ENCODE measurements around the gene PRKCE.

Gene PRKCE

GRCh38 chr2:46188041-46188716, 536.7 kb downstream of the PRKCE start:
- H3K36me3 Mint-ChIP-seq (ENCODE audit: low read depth): peaks cover 1% of the 10 kb centered on the region
- no peak overlapping the region for H3K27ac Mint-ChIP-seq
- H3K9me3 Mint-ChIP-seq: no peaks in the 10 kb centered on the region
- H3K4me1 Mint-ChIP-seq (ENCODE audit: low read depth): peaks cover 15% of the 10 kb centered on the region
- no peak for DNase-seq (ENCODE audit: low spot score)
- no peaks in the 10 kb centered on the region for H3K27me3 Mint-ChIP-seq (ENCODE audit: low read depth)
- H3K4me3 Mint-ChIP-seq: peak overlapping the region; percentile 16

GRCh38 chr2:46193356-46193755, 541.9 kb downstream of the PRKCE start:
- H3K36me3 Mint-ChIP-seq (ENCODE audit: low read depth): no peaks in the 10 kb centered on the region

GRCh38 chr2:46193855-46194254, 542.4 kb downstream of the PRKCE start:
- H3K36me3 Mint-ChIP-seq (ENCODE audit: low read depth): no peaks in the 10 kb centered on the region
- no peaks in the 10 kb centered on the region for H3K9me3 Mint-ChIP-seq
- H3K27ac Mint-ChIP-seq: no peak overlapping the region
- H3K4me3 Mint-ChIP-seq: no peak overlapping the region
- H3K27me3 Mint-ChIP-seq (ENCODE audit: low read depth): no peaks in the 10 kb centered on the region
- DNase-seq (ENCODE audit: low spot score): no peak
- H3K4me1 Mint-ChIP-seq (ENCODE audit: low read depth): peaks cover 15% of the 10 kb centered on the region

More at GRCh38 chr2:46193356-46193755, 541.9 kb downstream of the PRKCE start:
- DNase-seq (ENCODE audit: low spot score): no peak
- peaks cover 18% of the 10 kb centered on the region for H3K4me1 Mint-ChIP-seq (ENCODE audit: low read depth)
- H3K4me3 Mint-ChIP-seq: no peak overlapping the region
- no peaks in the 10 kb centered on the region for H3K27me3 Mint-ChIP-seq (ENCODE audit: low read depth)
- H3K9me3 Mint-ChIP-seq: no peaks in the 10 kb centered on the region
- no peak overlapping the region for H3K27ac Mint-ChIP-seq

GRCh38 chr2:46194856-46195255, 543.4 kb downstream of the PRKCE start:
- no peaks in the 10 kb centered on the region for H3K36me3 Mint-ChIP-seq (ENCODE audit: low read depth)
- no peak for DNase-seq (ENCODE audit: low spot score)
- H3K4me1 Mint-ChIP-seq (ENCODE audit: low read depth): peaks cover 17% of the 10 kb centered on the region
- no peaks in the 10 kb centered on the region for H3K9me3 Mint-ChIP-seq
- no peak overlapping the region for H3K27ac Mint-ChIP-seq
- no peaks in the 10 kb centered on the region for H3K27me3 Mint-ChIP-seq (ENCODE audit: low read depth)
- no peak overlapping the region for H3K4me3 Mint-ChIP-seq

DNA sequence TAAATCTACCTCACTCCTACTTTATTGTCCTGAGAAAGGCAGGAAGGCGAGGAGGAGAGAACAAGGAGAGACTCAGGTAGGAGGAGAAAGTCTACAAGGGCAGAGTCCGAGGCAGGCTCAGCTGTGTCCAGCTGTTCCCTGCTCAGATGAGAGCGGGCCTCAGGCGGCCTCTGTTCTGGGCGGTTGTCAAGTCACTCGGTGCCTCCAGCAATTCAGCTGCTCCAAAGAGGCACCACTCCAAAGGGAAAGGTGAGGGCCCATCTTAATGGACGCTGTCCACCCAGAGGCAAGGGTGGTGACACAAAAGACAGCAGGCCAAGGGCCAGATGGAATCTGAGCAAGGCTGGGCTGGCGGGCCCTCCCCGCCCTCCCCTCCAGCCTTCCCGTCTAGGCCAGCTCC, 544.3 kb downstream of the PRKCE start:
- no peak for DNase-seq (ENCODE audit: low spot score)
- Mint-ChIP-seq H3K4me1 (ENCODE audit: low read depth) (peaks cover 27% of the 10 kb centered on the region), H3K36me3 (ENCODE audit: low read depth) (no peaks in the 10 kb centered on the region), H3K4me3 (no peak overlapping the region), H3K27me3 (ENCODE audit: low read depth) (no peaks in the 10 kb centered on the region), H3K27ac (no peak overlapping the region), H3K9me3 (no peaks in the 10 kb centered on the region)

GRCh38 chr2:46196871-46197462, 545.5 kb downstream of the PRKCE start:
- peak overlapping the region; percentile 24 for H3K27ac Mint-ChIP-seq

GRCh38 chr2:46197672-46198071, 546.2 kb downstream of the PRKCE start:
- H3K36me3 Mint-ChIP-seq (ENCODE audit: low read depth): no peaks in the 10 kb centered on the region
- no peaks in the 10 kb centered on the region for H3K27me3 Mint-ChIP-seq (ENCODE audit: low read depth)
- no peaks in the 10 kb centered on the region for H3K9me3 Mint-ChIP-seq
- H3K27ac Mint-ChIP-seq: peak overlapping the region; percentile 24
- H3K4me1 Mint-ChIP-seq (ENCODE audit: low read depth): peaks cover 40% of the 10 kb centered on the region
- no peak overlapping the region for H3K4me3 Mint-ChIP-seq
- DNase-seq (ENCODE audit: low spot score): no peak

More at GRCh38 chr2:46196871-46197462, 545.5 kb downstream of the PRKCE start:
- no peaks in the 10 kb centered on the region for H3K9me3 Mint-ChIP-seq
- H3K36me3 Mint-ChIP-seq (ENCODE audit: low read depth): no peaks in the 10 kb centered on the region
- no peak for DNase-seq (ENCODE audit: low spot score)
- no peak overlapping the region for H3K4me3 Mint-ChIP-seq
- H3K27me3 Mint-ChIP-seq (ENCODE audit: low read depth): no peaks in the 10 kb centered on the region
- peaks cover 38% of the 10 kb centered on the region for H3K4me1 Mint-ChIP-seq (ENCODE audit: low read depth)

GRCh38 chr2:46198164-46198883, 546.8 kb downstream of the PRKCE start:
- no peak for DNase-seq (ENCODE audit: low spot score)
- Mint-ChIP-seq H3K27ac (no peak overlapping the region), H3K9me3 (no peaks in the 10 kb centered on the region), H3K4me1 (ENCODE audit: low read depth) (peaks cover 45% of the 10 kb centered on the region), H3K36me3 (ENCODE audit: low read depth) (no peaks in the 10 kb centered on the region), H3K27me3 (ENCODE audit: low read depth) (no peaks in the 10 kb centered on the region), H3K4me3 (no peak overlapping the region)

DNA sequence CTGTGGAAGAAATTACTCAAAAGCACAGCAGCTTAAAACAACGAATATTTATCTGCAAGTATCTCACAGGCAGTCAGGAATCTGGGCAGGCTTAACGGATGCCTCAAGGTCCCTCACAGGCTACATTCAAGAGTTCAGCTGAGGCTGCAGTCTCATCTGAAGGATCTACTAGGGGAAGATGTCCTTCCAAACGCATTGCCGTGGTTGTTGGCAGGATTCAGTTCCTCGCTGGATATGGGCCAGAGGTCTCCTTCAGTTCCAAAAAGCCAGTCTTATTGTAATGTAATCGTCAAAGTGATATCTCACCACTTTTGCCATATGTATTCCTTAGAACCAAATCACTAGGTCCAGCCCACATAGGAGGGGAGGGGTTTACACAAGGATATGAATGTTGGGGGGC, 547.5 kb downstream of the PRKCE start:
- no peaks in the 10 kb centered on the region for H3K27me3 Mint-ChIP-seq (ENCODE audit: low read depth)
- DNase-seq (ENCODE audit: low spot score): no peak
- peaks cover 1% of the 10 kb centered on the region for H3K36me3 Mint-ChIP-seq (ENCODE audit: low read depth)
- H3K4me1 Mint-ChIP-seq (ENCODE audit: low read depth): peaks cover 47% of the 10 kb centered on the region
- no peak overlapping the region for H3K4me3 Mint-ChIP-seq
- no peak overlapping the region for H3K27ac Mint-ChIP-seq
- peaks cover 2% of the 10 kb centered on the region for H3K9me3 Mint-ChIP-seq

DNA sequence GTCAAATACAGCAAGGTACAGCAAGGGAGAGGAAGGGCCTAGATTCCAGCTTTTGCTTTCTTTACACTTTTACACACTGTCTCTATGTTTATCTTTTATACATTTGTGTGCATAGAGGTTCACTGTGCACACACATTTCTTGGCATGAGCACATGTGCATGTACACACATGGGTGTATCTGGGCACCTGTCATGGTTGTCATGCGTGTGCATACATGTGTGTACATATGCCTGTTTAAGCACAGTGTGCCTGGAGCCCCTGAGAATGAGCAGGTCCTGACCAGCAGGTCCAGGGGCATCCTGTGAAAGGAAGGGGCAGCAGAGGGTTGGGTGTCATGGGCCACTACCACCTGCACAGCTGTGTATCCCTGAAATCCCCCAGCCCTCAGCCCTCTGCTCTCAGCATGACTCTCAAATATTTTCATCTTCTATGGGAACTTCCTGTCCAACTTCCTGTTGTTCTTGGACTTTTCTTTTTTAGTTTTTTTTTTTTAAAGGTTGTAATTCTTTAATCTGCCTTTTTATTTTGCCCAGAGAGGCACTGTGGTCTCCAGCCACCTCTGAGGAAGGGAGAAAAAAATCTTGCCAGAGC, 548.7 kb downstream of the PRKCE start:
- Mint-ChIP-seq H3K27ac (peak overlapping the region; percentile 65), H3K4me3 (peak overlapping the region; percentile 25), H3K9me3 (peaks cover 3% of the 10 kb centered on the region), H3K27me3 (ENCODE audit: low read depth) (no peaks in the 10 kb centered on the region), H3K36me3 (ENCODE audit: low read depth) (peaks cover 1% of the 10 kb centered on the region), H3K4me1 (ENCODE audit: low read depth) (peaks cover 49% of the 10 kb centered on the region)
- no peak for DNase-seq (ENCODE audit: low spot score)

DNA sequence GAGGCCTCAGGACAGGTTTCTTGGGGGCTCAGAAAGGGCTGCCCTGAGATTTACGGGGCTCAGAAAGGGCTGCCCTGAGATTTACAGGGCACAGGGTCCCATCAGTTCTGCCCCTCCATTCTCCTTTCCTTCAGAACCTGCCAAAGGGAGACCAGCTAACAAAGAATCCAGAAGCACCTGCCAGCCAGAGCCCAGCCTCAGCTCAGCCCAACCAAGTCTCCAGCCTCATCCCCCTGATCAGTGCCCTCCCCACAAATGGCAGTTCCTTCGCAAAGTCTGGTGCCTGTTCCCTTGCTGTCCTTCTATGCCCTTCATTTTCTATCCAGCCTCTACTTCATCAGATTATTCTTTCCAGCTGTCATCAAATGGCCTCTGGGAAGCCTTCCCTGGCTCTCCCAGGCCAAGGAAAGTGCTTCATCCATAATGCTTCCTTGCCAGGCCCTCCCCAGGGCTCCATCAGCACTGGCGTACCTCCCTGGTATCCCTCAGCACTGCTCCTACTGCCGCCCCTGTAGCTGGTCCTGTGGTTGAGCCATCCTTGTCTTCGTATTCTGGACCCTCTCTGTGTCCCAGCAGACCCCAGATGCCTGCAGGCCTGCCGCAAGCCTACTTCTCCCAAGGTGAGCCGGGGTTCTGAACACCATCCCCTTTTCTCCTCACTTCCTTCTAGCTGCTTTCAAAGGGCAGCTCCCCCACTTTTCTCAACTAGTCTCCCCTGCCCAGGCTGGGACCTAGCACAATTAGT, 549.6 kb downstream of the PRKCE start:
- H3K4me1 Mint-ChIP-seq (ENCODE audit: low read depth): peaks cover 49% of the 10 kb centered on the region
- DNase-seq (ENCODE audit: low spot score): no peak
- H3K27me3 Mint-ChIP-seq (ENCODE audit: low read depth): no peaks in the 10 kb centered on the region
- peaks cover 1% of the 10 kb centered on the region for H3K36me3 Mint-ChIP-seq (ENCODE audit: low read depth)
- no peak overlapping the region for H3K4me3 Mint-ChIP-seq
- peaks cover 3% of the 10 kb centered on the region for H3K9me3 Mint-ChIP-seq
- H3K27ac Mint-ChIP-seq: peak overlapping the region; percentile 73

DNA sequence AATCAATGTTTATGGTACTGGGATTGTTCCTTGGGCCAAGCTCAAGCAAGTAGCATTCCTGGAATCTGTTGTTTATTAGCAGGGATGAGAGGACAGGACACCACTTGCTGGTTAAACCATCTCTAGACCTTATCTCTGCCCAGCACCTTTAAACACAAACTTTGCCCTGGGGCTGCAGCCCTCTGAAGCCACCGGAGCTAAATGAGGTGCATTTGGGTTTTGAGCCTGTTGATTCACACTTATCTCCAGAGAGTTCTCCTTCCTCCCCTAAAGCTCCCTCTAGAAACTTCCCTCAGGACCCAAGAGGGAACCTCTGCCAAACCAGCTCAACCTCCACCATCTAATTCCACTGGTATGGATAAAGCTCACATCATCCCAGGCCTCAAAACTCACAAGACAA, 551.0 kb downstream of the PRKCE start:
- peaks cover 8% of the 10 kb centered on the region for H3K27me3 Mint-ChIP-seq (ENCODE audit: low read depth)
- H3K4me1 Mint-ChIP-seq (ENCODE audit: low read depth): peaks cover 48% of the 10 kb centered on the region
- peak overlapping the region; percentile 15 for H3K27ac Mint-ChIP-seq
- H3K36me3 Mint-ChIP-seq (ENCODE audit: low read depth): peaks cover 1% of the 10 kb centered on the region
- peaks cover 12% of the 10 kb centered on the region for H3K9me3 Mint-ChIP-seq
- peak overlapping the region; percentile 28 for H3K4me3 Mint-ChIP-seq
- no peak for DNase-seq (ENCODE audit: low spot score)

DNA sequence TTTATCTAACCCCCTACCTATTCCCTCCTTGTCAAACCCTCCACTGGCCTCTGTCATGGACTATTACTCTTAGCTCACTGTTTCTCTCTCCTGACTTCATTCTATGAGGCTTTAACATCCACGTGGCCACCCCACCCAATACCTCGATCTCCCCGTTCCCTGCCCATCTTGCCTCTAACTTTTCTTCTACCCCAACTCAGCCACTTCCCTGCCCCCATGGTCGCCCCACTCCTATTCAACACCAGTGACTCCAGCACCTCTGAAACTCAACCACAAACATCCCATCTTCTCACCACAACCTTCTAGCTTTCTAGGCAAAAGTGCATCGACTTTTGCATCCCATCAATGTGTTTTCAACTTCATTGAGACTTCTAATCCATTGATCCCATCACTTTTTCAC, 551.5 kb downstream of the PRKCE start:
- peak overlapping the region; percentile 15 for H3K27ac Mint-ChIP-seq
- peaks cover 8% of the 10 kb centered on the region for H3K27me3 Mint-ChIP-seq (ENCODE audit: low read depth)
- H3K4me1 Mint-ChIP-seq (ENCODE audit: low read depth): peaks cover 46% of the 10 kb centered on the region
- no peak for DNase-seq (ENCODE audit: low spot score)
- H3K4me3 Mint-ChIP-seq: peak overlapping the region; percentile 28
- peaks cover 17% of the 10 kb centered on the region for H3K9me3 Mint-ChIP-seq
- H3K36me3 Mint-ChIP-seq (ENCODE audit: low read depth): peaks cover 1% of the 10 kb centered on the region
